HG03064 (cell line): ENCODE measurements around the gene CFDP1.
A peak's percentile ranks its signal among the peaks of the same experiment; 100 is the strongest.

ENCODE experiments used
- ATAC-seq: cut with Tn5 transposase; IDR thresholded peaks from one replicate; pipeline ENCODE4 v1.9.1; 2021; ENCODE audit warnings: low read depth; ENCODE audit not compliant: unreplicated experiment

The CFDP1 gene

GRCh38 chr16:75432828-75433731, at the start of gene CFDP1:
CFDP1 (minus strand) TSS chr16:75433503; CDS start chr16:75433352, 151 bp downstream.
- ATAC-seq = peak; percentile 92

- ATAC-seq = no peak
Observed at GRCh38 chr16:75482434-75483205, 49.3 kb upstream of the CFDP1 start.

GRCh38 chr16:75481475-75481874, 48.2 kb upstream of the CFDP1 start:
- ATAC-seq = no peak

GRCh38 chr16:75479421-75479990, 46.2 kb upstream of the CFDP1 start:
- ATAC-seq = no peak

GRCh38 chr16:75478480-75479345, 45.4 kb upstream of the CFDP1 start:
- no peak for ATAC-seq

GRCh38 chr16:75477680-75478473, 44.6 kb upstream of the CFDP1 start:
- ATAC-seq = no peak

- ATAC-seq = no peak
Observed at GRCh38 chr16:75476817-75477216, 43.5 kb upstream of the CFDP1 start.

- ATAC-seq = no peak
Observed at GRCh38 chr16:75475420-75475847, 42.1 kb upstream of the CFDP1 start.

GRCh38 chr16:75472908-75473877, 39.9 kb upstream of the CFDP1 start:
- ATAC-seq = no peak

- ATAC-seq = no peak
Observed at GRCh38 chr16:75471723-75472633, 38.7 kb upstream of the CFDP1 start.

GRCh38 chr16:75466760-75467159, 33.5 kb upstream of the CFDP1 start:
- no peak for ATAC-seq

- peak; percentile 86 for ATAC-seq
Observed at GRCh38 chr16:75464122-75464918, 31.0 kb upstream of the CFDP1 start, which contains the start of gene TMEM170A. TMEM170A (minus strand) TSS chr16:75464689; CDS start chr16:75464600, 89 bp downstream.

GRCh38 chr16:75463389-75464121, 30.3 kb upstream of the CFDP1 start:
- peak; percentile 11 for ATAC-seq

GRCh38 chr16:75462806-75463205, 29.5 kb upstream of the CFDP1 start:
- no peak for ATAC-seq

GRCh38 chr16:75461575-75461974, 28.3 kb upstream of the CFDP1 start:
- ATAC-seq = no peak

- no peak for ATAC-seq
Observed at GRCh38 chr16:75460446-75460845, 27.1 kb upstream of the CFDP1 start.
